Left ventricle myocardium superior (tissue), 1 donor: ENCODE results near the gene LRRIQ1. TPM values are rescaled to one million over a fixed set of nuclear protein-coding genes. Genes with fewer than 3 reads are reported as not detected.
A peak's percentile ranks its signal among the peaks of the same experiment; 100 is the strongest.

ENCODE experiments used
- ATAC-seq: fragments of 200-7000 bp; cut with Tn5 transposase; one replicate; pipeline ENCODE4 v1.9.1; 2020; ENCODE audit warnings: mild to moderate bottlenecking, moderate library complexity
- DNase-seq: peaks from one replicate; pipeline ENCODE4 v3.0.0-alpha.2; 2020
- intact Hi-C: fragments of 100-400 bp; cut with micrococcal nuclease; formaldehyde crosslinking; loops from one replicate; pipeline ENCODE4 v1.11.0; 2022
- total RNA-seq: library from RNA; stranded (reverse); fragmentation: NEBNext Ultra II Directional; extraction: Animal tissue kit (Norgen Biotek cat#: 25700); gene quantifications from one replicate; pipeline ENCODE4 v1.2.1, GENCODE V29; 2021
- donor health status: DM: no; HTN: yes; CAD: no; lungs with severe emphysema.

The LRRIQ1 gene
- total RNA-seq, 1 donor from 2014 or later = not detected

GRCh38 chr12:85277900-85278597, 241.9 kb downstream of the LRRIQ1 start:
- DNase-seq = no peak
- intact Hi-C loops = no loop called here
- ATAC-seq = no peak

GRCh38 chr12:85278598-85279448, 242.7 kb downstream of the LRRIQ1 start:
- ATAC-seq = no peak
- intact Hi-C loops = no loop called here
- no peak for DNase-seq

- intact Hi-C loops = no loop called here
- peak; percentile 19 for ATAC-seq
- DNase-seq = peak; percentile 23
Observed at GRCh38 chr12:85279449-85280164, 243.5 kb downstream of the LRRIQ1 start.

GRCh38 chr12:85280165-85280983, 244.2 kb downstream of the LRRIQ1 start, which contains the start of gene ALX1:
Gene ALX1 (plus strand): TSS chr12:85280220. CDS start chr12:85280262, 42 bp downstream.
- intact Hi-C loops = no loop called here
- peak; percentile 21 for DNase-seq
- ATAC-seq = no peak

- no peak for ATAC-seq
- intact Hi-C loops = no loop called here
- no peak for DNase-seq
Observed at GRCh38 chr12:85280984-85281630, 245.0 kb downstream of the LRRIQ1 start.

GRCh38 chr12:85281636-85282312, 245.6 kb downstream of the LRRIQ1 start:
- intact Hi-C loops = no loop called here
- ATAC-seq (no peak), DNase-seq (no peak)

- intact Hi-C loops = no loop called here
- no peak for DNase-seq
- ATAC-seq = no peak
Observed at GRCh38 chr12:85283560-85283959, 247.4 kb downstream of the LRRIQ1 start.

Other genes starting within 250 kb of the LRRIQ1 start
- 0.32 TPM for gene SLC6A15, start 123.6 kb upstream of the LRRIQ1 start, total RNA-seq
- not detected for gene TSPAN19, start 74 bp upstream of the LRRIQ1 start, total RNA-seq
- gene ALX1, start 243.9 kb downstream of the LRRIQ1 start, total RNA-seq = not detected